ENCODE results near the gene PLEKHH2. TPM values are rescaled to one million over a fixed set of nuclear protein-coding genes. Genes with fewer than 3 reads are reported as not detected.
A peak's percentile ranks its signal among the peaks of the same experiment; 100 is the strongest.

PLEKHH2 gene
- total and polyA plus RNA-seq, 2 of the 13 experiments (the other 11 are each of a cell fraction or from before 2014, with no cell fraction given), result 1.1 to 3.0 TPM

DNA sequence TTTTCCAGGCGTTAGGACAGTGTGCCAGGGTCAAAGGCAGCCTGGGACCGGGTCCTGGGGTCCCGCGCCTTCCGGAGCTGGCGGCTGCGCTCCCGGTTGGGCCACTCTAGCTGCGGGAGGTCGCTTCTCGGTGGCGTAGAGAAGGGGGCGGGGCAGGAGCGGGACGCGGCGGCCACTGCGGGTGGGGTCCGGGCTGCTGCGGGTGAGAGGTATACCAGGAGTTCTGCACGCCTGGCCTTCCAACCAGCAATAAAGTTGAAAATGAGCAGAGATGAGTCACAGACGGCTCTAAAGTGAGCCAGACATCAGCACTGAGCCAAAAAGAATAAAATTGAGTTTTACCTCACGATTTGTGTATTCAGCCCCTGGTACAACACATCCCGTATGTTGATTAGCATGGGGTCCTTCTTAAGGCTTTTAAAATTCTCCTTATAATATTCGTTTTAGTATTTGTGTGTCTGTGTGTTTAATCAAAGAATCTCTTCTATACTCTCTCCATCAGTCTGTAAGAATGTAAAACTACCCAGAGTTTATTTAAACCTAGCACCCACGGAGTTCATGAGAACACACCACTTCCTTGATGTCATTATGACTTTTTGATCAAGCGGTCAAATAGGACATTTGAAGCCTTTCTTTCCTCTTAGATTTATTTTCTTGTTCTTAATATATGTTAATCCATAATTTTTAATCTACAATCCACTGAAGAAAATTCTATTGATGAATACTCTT, 39.4 kb downstream of the PLEKHH2 start, which contains the start of gene C1GALT1C1L (continued):
- TF ChIP-seq, protein P1, sequence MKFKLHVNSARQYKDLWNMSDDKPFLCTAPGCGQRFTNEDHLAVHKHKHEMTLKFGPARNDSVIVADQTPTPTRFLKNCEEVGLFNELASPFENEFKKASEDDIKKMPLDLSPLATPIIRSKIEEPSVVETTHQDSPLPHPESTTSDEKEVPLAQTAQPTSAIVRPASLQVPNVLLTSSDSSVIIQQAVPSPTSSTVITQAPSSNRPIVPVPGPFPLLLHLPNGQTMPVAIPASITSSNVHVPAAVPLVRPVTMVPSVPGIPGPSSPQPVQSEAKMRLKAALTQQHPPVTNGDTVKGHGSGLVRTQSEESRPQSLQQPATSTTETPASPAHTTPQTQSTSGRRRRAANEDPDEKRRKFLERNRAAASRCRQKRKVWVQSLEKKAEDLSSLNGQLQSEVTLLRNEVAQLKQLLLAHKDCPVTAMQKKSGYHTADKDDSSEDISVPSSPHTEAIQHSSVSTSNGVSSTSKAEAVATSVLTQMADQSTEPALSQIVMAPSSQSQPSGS (CRISPR knock-in tag; IDR thresholded peaks at IDR 0.05), result 0 out of 2 replicates have a peak, but pooled peaks have one; percentile 45
- peak; percentile 72; the same call in 1 of the 2 replicates for TF ChIP-seq ZNF501 (CRISPR knock-in tag; IDR thresholded peaks at IDR 0.05)
- 0 out of 2 replicates have a peak, but pooled peaks have one; percentile 59 for TF ChIP-seq TMF1 (CRISPR knock-in tag; IDR thresholded peaks at IDR 0.05; ENCODE audit: low read depth)
- no peak for TF ChIP-seq HMG20A (CRISPR knock-in tag; IDR thresholded peaks at IDR 0.05; ENCODE audit: borderline replicate concordance)
- 0 out of 2 replicates have a peak, but pooled peaks have one; percentile 45 for TF ChIP-seq ZNF552 (CRISPR knock-in tag; IDR thresholded peaks at IDR 0.05; ENCODE audit: borderline replicate concordance)
- TF ChIP-seq MXD4 (CRISPR knock-in tag; IDR thresholded peaks at IDR 0.05), result peak; percentile 56; the same call in 1 of the 2 replicates
- no peak for TF ChIP-seq FOSL1 (CRISPR knock-in tag; IDR thresholded peaks at IDR 0.05; ENCODE audit: borderline replicate concordance)
- peak; percentile 68; the same call in 1 of the 2 replicates for TF ChIP-seq FOXJ3 (CRISPR knock-in tag; IDR thresholded peaks at IDR 0.05; ENCODE audit: borderline replicate concordance)
- peak; percentile 83 for TF ChIP-seq ZMYM4 (CRISPR knock-in tag; IDR thresholded peaks at IDR 0.05)
- 0 out of 2 replicates have a peak, but pooled peaks have one; percentile 73 for TF ChIP-seq ZNF317 (CRISPR knock-in tag; IDR thresholded peaks at IDR 0.05)
- 0 out of 2 replicates have a peak, but pooled peaks have one; percentile 42 for TF ChIP-seq ZNF343 (CRISPR knock-in tag; IDR thresholded peaks at IDR 0.05)
- TF ChIP-seq ZNF337 (CRISPR knock-in tag; IDR thresholded peaks at IDR 0.05; ENCODE audit: borderline replicate concordance, low read depth), result no peak
- peak; percentile 53; the same call in 1 of the 2 replicates for TF ChIP-seq GMEB1 (CRISPR knock-in tag; IDR thresholded peaks at IDR 0.05; ENCODE audit: borderline replicate concordance)
- TF ChIP-seq NFRKB (IDR thresholded peaks at IDR 0.05), result no peak
- TF ChIP-seq DR1 (CRISPR knock-in tag; IDR thresholded peaks at IDR 0.05), result 0 out of 2 replicates have a peak, but pooled peaks have one; percentile 23
- peak; percentile 47; the same call in 1 of the 2 replicates for TF ChIP-seq ZNF142 (CRISPR knock-in tag; IDR thresholded peaks at IDR 0.05)
- no peak for TF ChIP-seq FOXP1 (IDR thresholded peaks at IDR 0.05)
- no peak for TF ChIP-seq FOXP1 (CRISPR knock-in tag; IDR thresholded peaks at IDR 0.05)
- TF ChIP-seq IKZF5 (CRISPR knock-in tag; IDR thresholded peaks at IDR 0.05), result peak; percentile 85
- 0 out of 2 replicates have a peak, but pooled peaks have one; percentile 69 for TF ChIP-seq ZNF782 (CRISPR knock-in tag; IDR thresholded peaks at IDR 0.05; ENCODE audit: borderline replicate concordance)
